A549 (cell line): ENCODE results near the gene NRSN2.

Source experiments
- BHLHE40 ChIP-seq: IDR thresholded peaks from 2 replicates; pipeline ENCODE4 v1.6.1; 2012; ENCODE audit warnings: low read depth, low read length, inconsistent platforms
- CEBPB ChIP-seq, 2 experiments: fragments of >200 bp in 1 of 2; sonication (Bioruptor Twin) in 1 of 2; formaldehyde crosslinking in 1 of 2; IDR thresholded peaks; 2 replicates each; pipeline ENCODE4 v1.6.1; 2012 to 2016
- CTCF ChIP-seq: fragments of >200 bp; sonication (Bioruptor Twin); formaldehyde crosslinking; IDR thresholded peaks from 3 replicates; pipeline ENCODE4 v1.5.1; 2016
- EP300 ChIP-seq, 2 experiments: fragments of >200 bp; sonication (Bioruptor Twin); formaldehyde crosslinking; IDR thresholded peaks; 2 replicates in 1 of 2; 3 replicates in 1 of 2; pipeline ENCODE4 v1.6.1; 2016 to 2017
- HMGXB4 ChIP-seq: fragments of 250-450 bp; sonication (Bioruptor Pico); IDR thresholded peaks from 2 replicates; pipeline ENCODE4 v1.5.0; 2021; ENCODE audit warnings: mild to moderate bottlenecking, moderate library complexity, borderline replicate concordance
- MAX ChIP-seq: IDR thresholded peaks from 2 replicates; pipeline ENCODE4 v1.6.1; 2012
- PBX3 ChIP-seq: IDR thresholded peaks from 2 replicates; pipeline ENCODE4 v1.6.1; 2012
- POLR2A ChIP-seq: IDR thresholded peaks from 2 replicates; pipeline ENCODE4 v1.6.1; 2012; ENCODE audit warnings: mild to moderate bottlenecking, low read length
- RCOR1 ChIP-seq: fragments of 150-350 bp; IDR thresholded peaks from 2 replicates; pipeline ENCODE4 v1.6.1; 2014; ENCODE audit warnings: antibody characterized with exemption, low read length, low read depth
- RFX5 ChIP-seq: fragments of 450-650 bp; IDR thresholded peaks from 2 replicates; pipeline ENCODE4 v1.7.1; 2014; ENCODE audit warnings: antibody characterized with exemption, mild to moderate bottlenecking, moderate library complexity
- TP53 ChIP-seq: fragments of 250-450 bp; sonication (Bioruptor Pico); IDR thresholded peaks from 2 replicates; pipeline ENCODE4 v1.5.0; 2021; ENCODE audit warnings: mild to moderate bottlenecking, moderate library complexity
- USF2 ChIP-seq: fragments of 450-650 bp; IDR thresholded peaks from 2 replicates; pipeline ENCODE4 v1.6.1; 2014; ENCODE audit warnings: antibody characterized with exemption
- ZC3H11A ChIP-seq: fragments of 450-650 bp; IDR thresholded peaks from 2 replicates; pipeline ENCODE4 v1.6.1; 2014; ENCODE audit warnings: antibody characterized with exemption, mild to moderate bottlenecking

- TF ChIP-seq CTCF (no peak), MAX (no peak), PBX3 (no peak), RCOR1 (no peak), USF2 (no peak), EP300 (IDR thresholded peaks at IDR 0.05) (no peak), BHLHE40 (no peak), HMGXB4 (CRISPR knock-in tag) (no peak), TP53 (CRISPR knock-in tag) (no peak), ZC3H11A (no peak), CEBPB (IDR thresholded peaks at IDR 0.05) (no peak), POLR2A (no peak), RFX5 (no peak)
Measured at GRCh38 chr20:353166-353565, 6.3 kb downstream of the NRSN2 start.
